Neuron (in vitro differentiated cells): Measurements from ENCODE around the gene PARK7.
A peak's percentile ranks its signal among the peaks of the same experiment; 100 is the strongest.
"Not testable (repeated sequence)": the region's sequence is repeated elsewhere in the genome, so short reads cannot be mapped to it uniquely, and the experiment has no call there.

ENCODE experiments used
- H2AFZ ChIP-seq: one replicate; pipeline ENCODE4 v1.6.1; 2013; ENCODE audit warnings: low read depth, mild to moderate bottlenecking, inconsistent platforms, low read length, moderate library complexity
- H3K27me3 ChIP-seq: one replicate; pipeline ENCODE4 v1.6.1; 2013; ENCODE audit warnings: low read length; ENCODE audit not compliant: insufficient read depth
- H3K36me3 ChIP-seq: one replicate; pipeline ENCODE4 v1.6.1; 2013; ENCODE audit warnings: low read length; ENCODE audit not compliant: insufficient read depth
- H3K4me1 ChIP-seq: one replicate; pipeline ENCODE4 v1.6.1; 2013; ENCODE audit warnings: low read length; ENCODE audit not compliant: insufficient read depth
- H3K4me3 ChIP-seq: 2 replicates; pipeline ENCODE4 v1.5.1; 2013; ENCODE audit warnings: mild to moderate bottlenecking, low read length, moderate library complexity
- H3K9me3 ChIP-seq: one replicate; pipeline ENCODE4 v1.6.1; 2013; ENCODE audit warnings: low read length

The PARK7 gene

DNA sequence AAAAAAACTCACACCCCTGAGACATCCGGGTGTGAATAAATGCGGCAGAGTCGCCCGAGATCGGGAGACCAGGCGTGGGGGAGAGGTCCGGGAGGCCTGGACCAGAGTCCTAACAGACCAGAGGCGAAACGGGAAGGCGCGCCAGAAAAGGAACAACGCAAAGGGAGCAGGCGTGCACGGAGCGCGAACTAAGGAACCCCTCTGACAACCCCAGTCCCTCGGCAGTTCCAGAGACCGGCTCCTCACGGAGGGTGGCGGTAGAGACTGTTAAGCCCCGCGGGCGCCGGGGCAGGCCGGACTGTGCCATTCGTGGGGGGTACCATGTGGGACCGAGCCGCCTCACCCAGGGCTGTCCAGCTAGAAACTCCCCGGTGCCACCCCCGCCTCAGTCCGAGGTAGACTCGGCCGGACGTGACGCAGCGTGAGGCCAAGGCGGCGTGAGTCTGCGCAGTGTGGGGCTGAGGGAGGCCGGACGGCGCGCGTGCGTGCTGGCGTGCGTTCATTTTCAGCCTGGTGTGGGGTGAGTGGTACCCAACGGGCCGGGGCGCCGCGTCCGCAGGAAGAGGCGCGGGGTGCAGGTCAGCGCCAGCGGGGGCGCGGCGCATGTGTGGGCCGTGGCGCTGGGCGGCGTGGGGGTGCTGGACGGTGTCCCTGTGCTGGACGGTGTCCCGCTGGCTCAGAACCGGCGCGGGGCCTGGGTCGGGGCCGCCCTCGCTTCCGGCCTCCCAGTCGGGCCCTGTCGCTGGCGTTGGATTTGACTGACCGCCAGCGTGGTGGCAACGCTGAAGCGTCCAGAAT is at the start of gene PARK7:
PARK7 (plus strand) TSS at position 496 of the 798 bp plus-strand sequence. CDS start 1,075 bp downstream, outside the sequence.
- Histone ChIP-seq H3K4me3 (peak within 1 kb of the TSS; percentile 82), H2AFZ (peak within 1 kb of the TSS; percentile 41), H3K27me3 (no peaks in the 10 kb centered on the region), H3K4me1 (peaks cover 15% of the 10 kb centered on the region), H3K36me3 (peaks cover 25% of the 10 kb centered on the region), H3K9me3 (no peaks in the 10 kb centered on the region)

DNA sequence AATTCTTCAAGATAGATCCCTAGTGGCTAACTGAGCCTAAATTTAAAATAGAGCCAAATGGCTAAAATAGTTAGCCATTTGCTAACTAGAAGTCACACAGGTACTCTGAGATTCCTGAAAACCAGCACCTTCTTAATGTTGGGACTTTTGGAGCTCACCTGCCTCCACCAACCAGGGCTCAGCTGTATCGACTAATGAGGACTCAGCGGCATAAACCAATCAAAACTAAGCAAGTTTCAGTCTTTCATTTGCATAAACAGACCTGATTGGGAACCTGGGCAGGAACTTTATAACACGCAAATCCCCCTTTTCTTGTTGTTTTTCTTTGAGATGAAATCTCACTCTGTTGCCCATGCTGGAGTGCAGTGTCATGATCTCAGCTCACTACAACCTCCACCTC is 49.4 kb upstream of the PARK7 start:
- Histone ChIP-seq H3K4me1 (no peaks in the 10 kb centered on the region), H3K27me3 (no peaks in the 10 kb centered on the region), H3K4me3 (no peak overlapping the region), H3K36me3 (no peaks in the 10 kb centered on the region), H3K9me3 (no peaks in the 10 kb centered on the region), H2AFZ (no peak overlapping the region)

DNA sequence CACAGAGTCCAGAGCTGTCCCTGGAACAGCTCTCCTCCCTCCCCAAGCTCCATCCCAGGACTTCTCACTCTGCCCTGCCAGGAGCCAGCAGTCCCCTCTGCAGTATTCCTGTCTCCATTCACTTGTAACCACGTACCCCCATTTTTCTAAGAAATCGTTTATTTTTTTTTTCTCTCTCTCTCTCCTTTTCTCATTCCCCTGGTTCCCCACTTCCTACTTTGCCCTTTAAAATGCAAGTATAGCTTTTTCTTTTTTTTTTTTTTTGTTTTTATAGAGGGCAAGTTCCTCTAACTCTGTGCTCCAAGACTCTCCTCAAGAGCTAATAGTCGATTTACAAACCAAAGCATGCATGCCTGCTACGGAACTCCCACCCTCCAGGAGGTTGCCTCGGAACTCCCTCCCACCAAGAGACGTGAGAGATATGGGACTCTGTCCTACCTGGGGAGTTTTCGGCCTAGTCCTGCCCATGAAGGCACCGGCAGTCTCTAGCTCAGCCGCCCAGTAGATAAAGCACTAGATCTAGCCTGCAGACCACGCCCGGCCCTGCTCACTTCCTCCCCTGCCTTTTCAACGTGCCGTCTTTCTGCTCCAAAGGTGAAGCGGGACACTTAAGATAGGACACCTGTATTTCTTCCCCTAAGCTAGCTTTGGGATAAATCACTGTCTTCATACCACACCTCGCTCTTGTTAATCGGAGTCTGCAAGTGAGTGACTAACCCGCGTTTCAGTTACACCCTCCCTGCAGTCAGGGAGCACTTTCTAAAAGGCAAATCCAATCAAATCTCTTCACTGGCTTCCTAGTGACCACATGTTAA is 48.6 kb upstream of the PARK7 start:
- Histone ChIP-seq H2AFZ (no peak overlapping the region), H3K27me3 (no peaks in the 10 kb centered on the region), H3K4me1 (no peaks in the 10 kb centered on the region), H3K9me3 (no peaks in the 10 kb centered on the region), H3K4me3 (no peak overlapping the region), H3K36me3 (no peaks in the 10 kb centered on the region)

DNA sequence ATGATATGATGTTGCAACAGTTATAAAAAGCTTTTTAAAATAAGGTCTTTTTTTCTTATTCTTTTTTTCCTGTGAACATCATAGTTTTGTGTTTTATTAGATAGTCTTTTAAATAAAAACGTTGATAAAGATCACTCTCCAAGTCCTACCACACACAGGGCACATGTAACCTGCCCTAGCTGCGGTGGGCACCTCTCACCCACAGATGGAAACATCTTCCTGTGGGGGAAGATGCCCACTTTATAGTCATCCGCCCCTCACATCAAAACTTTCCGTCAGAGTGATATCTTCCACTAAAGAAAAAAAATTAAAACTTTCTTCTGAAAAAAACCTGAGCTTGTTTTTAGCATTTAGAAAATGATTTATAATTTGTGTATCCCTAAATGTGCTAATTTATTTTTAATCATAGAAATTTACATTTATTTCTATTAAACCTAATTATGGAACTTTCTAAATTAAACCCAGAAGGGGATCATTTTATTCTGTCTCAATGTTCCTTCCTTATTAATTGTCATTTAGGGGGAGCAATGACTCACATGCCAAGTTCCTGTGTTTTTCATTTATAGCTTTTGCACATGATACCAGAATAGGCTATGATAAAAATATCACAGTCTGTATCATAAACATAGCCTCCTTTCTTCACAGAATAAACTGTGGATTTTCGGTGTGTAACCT is 45.5 kb upstream of the PARK7 start:
- Histone ChIP-seq H3K4me1 (no peaks in the 10 kb centered on the region), H3K36me3 (no peaks in the 10 kb centered on the region), H2AFZ (no peak overlapping the region), H3K9me3 (no peaks in the 10 kb centered on the region), H3K27me3 (no peaks in the 10 kb centered on the region), H3K4me3 (no peak overlapping the region)

DNA sequence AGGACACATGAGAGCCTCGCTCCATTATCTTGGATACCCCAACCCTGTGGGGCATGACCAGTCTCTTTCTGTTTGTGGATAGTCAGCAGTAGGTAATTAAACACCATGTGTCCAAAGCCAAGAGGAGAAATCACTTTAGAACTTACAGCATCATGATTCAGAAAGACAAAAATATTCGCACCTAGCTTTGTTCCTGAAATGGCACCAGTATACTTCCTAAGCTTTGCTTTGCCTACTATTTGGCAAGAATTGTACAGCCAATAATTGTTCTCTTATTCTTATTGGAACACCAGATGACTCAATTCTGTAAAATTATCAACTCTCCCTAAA is 45.0 kb upstream of the PARK7 start:
- no peak overlapping the region for H3K4me3 ChIP-seq
- H3K9me3 ChIP-seq, result no peaks in the 10 kb centered on the region
- no peak overlapping the region for H2AFZ ChIP-seq
- no peaks in the 10 kb centered on the region for H3K27me3 ChIP-seq
- no peaks in the 10 kb centered on the region for H3K36me3 ChIP-seq
- no peaks in the 10 kb centered on the region for H3K4me1 ChIP-seq

DNA sequence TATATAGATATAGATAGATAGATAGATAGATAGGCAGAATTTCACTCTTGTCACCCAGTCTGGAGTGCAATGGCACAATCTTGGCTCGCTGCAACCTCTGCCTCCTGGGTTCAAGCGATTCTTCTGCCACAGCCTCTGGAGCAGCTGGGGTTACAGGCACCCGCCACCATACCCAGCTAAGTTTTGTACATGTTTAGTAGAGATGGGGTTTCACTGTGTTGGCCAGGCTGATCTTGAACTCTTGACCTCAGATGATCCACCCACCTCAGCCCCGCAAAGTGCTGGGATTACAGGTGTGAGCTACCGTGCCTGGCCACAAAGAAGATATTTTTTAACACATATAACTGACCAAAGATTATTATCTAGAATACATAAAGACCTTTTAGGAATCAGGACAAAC is 43.5 kb upstream of the PARK7 start:
- not testable (repeated sequence) for H3K36me3 ChIP-seq, H3K4me3 ChIP-seq, H3K4me1 ChIP-seq, H3K9me3 ChIP-seq, H2AFZ ChIP-seq, H3K27me3 ChIP-seq

DNA sequence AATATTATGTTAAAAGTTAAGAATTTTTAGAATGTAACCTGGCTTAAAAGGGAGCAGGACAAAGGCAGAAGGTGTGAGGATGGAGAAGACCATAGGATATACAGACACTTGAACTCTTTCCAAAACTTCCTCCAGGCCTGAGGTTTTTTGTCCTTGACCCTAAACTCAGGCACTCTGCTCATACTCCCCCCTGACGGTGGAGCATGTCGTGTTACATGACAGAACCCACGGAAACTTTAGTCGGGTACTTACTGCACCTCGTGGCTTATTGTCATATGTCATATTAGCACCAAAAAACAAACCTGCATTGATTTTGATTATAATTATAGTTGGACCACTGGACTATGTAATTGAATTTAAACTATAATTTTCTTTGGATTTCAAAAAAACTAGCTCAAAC is 41.6 kb upstream of the PARK7 start:
- H3K27me3 ChIP-seq, result no peaks in the 10 kb centered on the region
- no peak overlapping the region for H3K4me3 ChIP-seq
- no peaks in the 10 kb centered on the region for H3K36me3 ChIP-seq
- H3K9me3 ChIP-seq, result no peaks in the 10 kb centered on the region
- H2AFZ ChIP-seq, result no peak overlapping the region
- no peaks in the 10 kb centered on the region for H3K4me1 ChIP-seq

DNA sequence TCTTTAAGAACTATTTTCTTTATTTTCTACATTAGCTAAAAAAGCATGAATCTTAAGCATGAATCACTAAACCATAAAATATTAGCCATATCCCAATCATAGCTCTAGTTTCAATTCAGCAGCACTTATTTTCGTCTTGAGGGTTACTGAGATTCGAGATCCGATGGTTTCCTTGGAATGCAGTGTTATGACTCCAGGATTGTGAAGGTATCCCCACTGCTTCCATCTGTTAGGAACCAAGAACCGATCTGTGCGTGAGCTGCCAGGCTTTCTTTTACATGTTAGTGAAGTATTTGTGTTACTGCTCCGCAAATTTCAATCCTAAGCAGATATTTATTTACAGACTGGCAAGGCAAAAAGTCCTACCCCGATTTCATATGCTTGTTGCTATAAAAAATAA is 39.7 kb upstream of the PARK7 start:
- Histone ChIP-seq H3K4me3 (no peak overlapping the region), H3K4me1 (no peaks in the 10 kb centered on the region), H2AFZ (no peak overlapping the region), H3K27me3 (no peaks in the 10 kb centered on the region), H3K9me3 (no peaks in the 10 kb centered on the region), H3K36me3 (no peaks in the 10 kb centered on the region)

DNA sequence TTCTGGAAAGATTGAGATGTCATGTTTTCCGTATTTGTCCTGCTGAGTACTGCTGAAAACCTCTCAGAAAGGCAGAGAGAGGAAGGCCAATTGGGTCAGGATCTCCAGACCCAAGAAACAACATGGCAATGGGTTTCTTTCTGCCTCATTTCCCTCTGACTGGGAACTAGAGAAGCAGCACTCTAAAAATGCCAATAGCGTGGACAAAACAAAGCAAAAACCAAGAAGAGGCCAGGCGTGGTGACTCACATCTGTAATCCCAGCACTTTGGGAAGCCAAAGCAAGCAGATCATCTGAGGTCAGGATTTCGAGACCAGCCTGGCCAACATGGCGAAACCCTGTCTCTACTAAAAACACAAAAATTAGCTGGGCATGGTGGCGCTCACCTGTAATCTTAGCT is 39.2 kb upstream of the PARK7 start:
- Histone ChIP-seq H3K4me1 (no peaks in the 10 kb centered on the region), H2AFZ (no peak overlapping the region), H3K36me3 (no peaks in the 10 kb centered on the region), H3K9me3 (no peaks in the 10 kb centered on the region), H3K27me3 (no peaks in the 10 kb centered on the region), H3K4me3 (no peak overlapping the region)

DNA sequence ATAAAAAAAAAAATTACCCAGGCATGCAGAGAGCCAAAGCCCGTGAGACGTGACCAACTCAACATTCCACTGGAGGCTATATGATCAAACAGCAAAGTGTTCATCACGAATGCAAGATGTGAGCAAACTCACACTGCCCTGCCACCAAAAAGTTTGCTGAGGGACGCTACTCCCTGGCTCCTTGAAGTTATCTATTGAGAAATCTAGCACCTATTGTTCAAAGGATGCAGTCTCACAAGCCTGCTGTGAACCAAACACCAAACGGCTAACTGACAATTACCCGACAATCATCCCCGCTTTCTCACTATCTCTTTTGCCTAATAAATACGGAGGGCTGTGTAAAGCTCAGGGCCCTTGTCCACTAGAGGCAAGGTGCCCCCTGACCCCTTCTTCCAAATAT is 34.5 kb upstream of the PARK7 start:
- not testable (repeated sequence) for H3K4me3 ChIP-seq, H2AFZ ChIP-seq, H3K9me3 ChIP-seq, H3K36me3 ChIP-seq, H3K27me3 ChIP-seq, H3K4me1 ChIP-seq

DNA sequence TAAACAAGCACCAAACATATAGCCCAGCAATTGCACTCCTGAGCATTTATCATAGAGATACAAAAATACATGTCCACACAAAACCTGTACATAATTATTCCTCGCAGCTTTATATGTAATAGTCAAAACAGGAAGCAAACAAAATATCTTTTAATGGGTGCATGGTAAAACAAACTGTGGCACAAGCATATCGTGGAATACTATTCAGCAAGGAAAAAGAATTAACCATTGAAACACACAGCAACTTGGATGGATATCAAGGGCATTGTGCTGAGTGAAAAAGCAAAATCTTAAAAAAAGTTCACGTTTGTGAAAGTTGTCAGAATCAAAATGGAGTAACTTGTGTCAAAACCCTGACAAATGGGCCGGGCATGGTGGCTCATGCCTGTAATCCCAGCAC is 33.3 kb upstream of the PARK7 start:
- Histone ChIP-seq H3K9me3 (no peaks in the 10 kb centered on the region), H3K4me1 (no peaks in the 10 kb centered on the region), H3K27me3 (no peaks in the 10 kb centered on the region), H3K4me3 (no peak overlapping the region), H2AFZ (no peak overlapping the region), H3K36me3 (no peaks in the 10 kb centered on the region)

DNA sequence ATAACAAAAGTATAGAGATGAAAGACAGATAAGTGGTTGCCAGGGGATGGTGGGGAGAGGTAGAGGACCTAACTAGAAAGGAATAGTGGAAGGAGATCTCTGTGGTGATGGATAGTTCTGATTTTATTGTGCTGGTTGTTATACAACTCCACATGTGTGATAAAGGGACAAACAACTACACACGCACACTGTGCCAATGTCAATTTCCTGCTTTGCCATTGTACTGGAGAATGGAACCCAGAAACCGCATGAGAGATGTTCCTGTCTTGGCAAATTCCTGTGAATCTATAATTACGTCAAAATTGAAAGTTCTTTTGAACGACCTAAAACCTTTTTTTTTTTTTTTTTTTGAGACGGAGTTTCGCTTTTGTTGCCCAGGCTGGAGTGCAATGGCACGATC is 31.9 kb upstream of the PARK7 start:
- H3K4me1 ChIP-seq, result no peaks in the 10 kb centered on the region
- H2AFZ ChIP-seq, result no peak overlapping the region
- no peaks in the 10 kb centered on the region for H3K9me3 ChIP-seq
- no peaks in the 10 kb centered on the region for H3K27me3 ChIP-seq
- H3K4me3 ChIP-seq, result no peak overlapping the region
- H3K36me3 ChIP-seq, result no peaks in the 10 kb centered on the region

DNA sequence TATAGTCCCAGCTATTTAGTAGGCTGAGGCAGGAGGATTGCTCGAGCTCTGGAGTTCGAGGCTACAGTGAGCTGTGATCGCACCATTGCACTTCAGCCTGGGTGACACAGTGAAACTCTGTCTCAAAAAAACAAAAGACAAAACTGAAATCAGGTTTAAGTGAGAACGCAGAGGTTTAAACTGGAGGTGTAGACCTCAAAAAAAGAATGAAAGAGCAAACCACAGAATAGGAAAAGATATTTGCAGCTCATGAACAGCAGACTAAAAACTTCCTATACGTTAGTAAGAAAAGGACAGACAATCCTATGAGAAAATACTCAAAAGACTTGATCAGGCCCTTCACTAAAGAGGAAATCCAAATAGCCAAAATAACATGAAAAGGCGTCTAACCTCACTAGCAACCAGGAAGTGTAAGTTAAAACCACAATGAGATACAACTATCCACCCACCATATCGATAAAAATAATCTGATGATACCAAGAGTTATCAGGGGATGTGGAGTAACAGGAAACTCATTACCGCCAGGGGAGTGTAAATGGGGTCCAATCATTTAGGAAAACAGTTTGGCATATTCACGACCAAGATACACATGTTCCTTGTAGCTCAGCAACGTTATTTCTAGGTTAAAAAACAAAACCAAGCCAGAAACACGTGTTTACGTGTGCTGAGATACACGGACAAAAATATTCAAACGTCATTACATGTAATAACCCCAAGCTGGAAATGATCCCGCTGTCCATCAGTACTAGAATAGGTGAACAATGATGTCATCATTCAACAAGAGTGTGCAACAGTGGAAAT is 30.7 kb upstream of the PARK7 start:
- Histone ChIP-seq H3K27me3 (no peaks in the 10 kb centered on the region), H3K4me1 (no peaks in the 10 kb centered on the region), H2AFZ (no peak overlapping the region), H3K9me3 (no peaks in the 10 kb centered on the region), H3K36me3 (no peaks in the 10 kb centered on the region), H3K4me3 (no peak overlapping the region)
